K562 (cell line): Measurements from ENCODE around the gene IPO11. TPM values are rescaled to one million over a fixed set of nuclear protein-coding genes. Genes with fewer than 3 reads are reported as not detected.

Experiments used
- ATAC-seq: fragments of 200-7000 bp; cut with Tn5 transposase; 3 replicates; pipeline ENCODE4 v1.9.1; 2020; ENCODE audit warnings: moderate library complexity
- BruUV-seq: library from RNA; stranded (reverse); fragments of 400-500 nt; replicated peaks from 2 replicates; lab custom pipeline; 2021; lab: Mats Ljungman, UMichigan
- CTCF ChIA-PET: fragments of 300-600 bp; formaldehyde crosslinking; extraction: SDS; loops from one replicate; lab custom pipeline; 2021; ENCODE audit warnings: low intra/inter-chr PET ratio; lab: Yijun Ruan, JAX
- POLR2A ChIA-PET: fragments of 300-600, 350-650 bp; sonication (Branson Sonifier 250); formaldehyde crosslinking; extraction: SDS; loops from one replicate; lab custom pipeline; 2021; ENCODE audit warnings: antibody characterized with exemption, inconsistent platforms; lab: Yijun Ruan, JAX
- DNase-seq, 4 experiments: peaks; one replicate each; pipeline versions ENCODE4 v3.0.0 to v3.0.0-alpha.2; 2011 to 2018; ENCODE audit warnings: low spot score in 3 of 4, mixed read lengths in 3 of 4; ENCODE audit errors: extremely low read depth in 1 of 4
- FAIRE-seq: peaks from 2 replicates; lab custom pipeline; 2011; peaks lifted over from hg19 to GRCh38; lab: Jason Lieb, UNC
- H2AFZ ChIP-seq: 2 replicates; pipeline ENCODE4 v1.6.0; 2011; ENCODE audit warnings: low read depth, low read length, control low read depth, inconsistent platforms
- H3K27ac ChIP-seq: fragments of 200-600 bp; 3 replicates; pipeline ENCODE4 v1.8.0; 2011; ENCODE audit warnings: low read depth, mild to moderate bottlenecking, control low read depth, inconsistent platforms, low read length, moderate library complexity, mixed read lengths; ENCODE audit errors: extremely low read depth
- H3K27me3 ChIP-seq, 2 experiments: fragments of 300-600 bp in 1 of 2; 2 replicates in 1 of 2; 3 replicates in 1 of 2; pipeline versions ENCODE4 v1.6.0 to v1.8.0; 2011; ENCODE audit warnings: inconsistent platforms in 2 of 2, low read length in 2 of 2, mild to moderate bottlenecking in 1 of 2, mixed read lengths in 1 of 2, moderate library complexity in 1 of 2; ENCODE audit not compliant: control insufficient read depth in 2 of 2, insufficient read depth in 2 of 2
- H3K36me3 ChIP-seq: fragments of 300-600 bp; 3 replicates; pipeline ENCODE4 v1.8.0; 2011; ENCODE audit warnings: mild to moderate bottlenecking, low read length, inconsistent platforms; ENCODE audit not compliant: control insufficient read depth, insufficient read depth
- H3K4me1 ChIP-seq, 2 experiments: fragments of 200-600 bp in 1 of 2; replicated peaks in 1 of 2; 2 replicates in 1 of 2; 3 replicates in 1 of 2; pipeline versions ENCODE4 v1.5.1 to v1.8.0; 2011; ENCODE audit warnings: inconsistent platforms in 2 of 2, low read length in 2 of 2, mild to moderate bottlenecking in 1 of 2, mixed read lengths in 1 of 2, moderate library complexity in 1 of 2; ENCODE audit not compliant: control insufficient read depth in 2 of 2, insufficient read depth in 2 of 2
- H3K4me2 ChIP-seq: 2 replicates; pipeline ENCODE4 v1.6.1; 2011; ENCODE audit warnings: low read length, control low read depth, inconsistent platforms, mixed read lengths; ENCODE audit not compliant: insufficient read depth
- H3K4me3 ChIP-seq: fragments of 200-600 bp; sonication (generic), shearing (Covaris generic); 2 replicates; pipeline ENCODE4 v1.5.1; 2016; ENCODE audit warnings: control low read depth, inconsistent platforms
- H3K79me2 ChIP-seq: fragments of 200-600 bp; 3 replicates; pipeline ENCODE4 v1.8.0; 2011; ENCODE audit warnings: low read length, inconsistent platforms; ENCODE audit not compliant: control insufficient read depth, insufficient read depth
- H3K9ac ChIP-seq, 2 experiments: 2 replicates each; pipeline versions ENCODE4 v1.6.0 to v1.6.1; 2011; ENCODE audit warnings: low read depth in 2 of 2, low read length in 2 of 2, control low read depth in 1 of 2, inconsistent platforms in 1 of 2, mild to moderate bottlenecking in 1 of 2, mixed read lengths in 1 of 2; ENCODE audit not compliant: insufficient read depth in 1 of 2
- H3K9me1 ChIP-seq: one replicate; pipeline ENCODE4 v1.6.0; 2011; ENCODE audit warnings: inconsistent platforms, mild to moderate bottlenecking, low read length, moderate library complexity; ENCODE audit not compliant: control insufficient read depth, insufficient read depth
- H3K9me3 ChIP-seq: replicated peaks from 2 replicates; pipeline ENCODE4 v1.5.1; 2011; ENCODE audit warnings: low read depth, low read length, inconsistent platforms; ENCODE audit not compliant: control insufficient read depth, insufficient read depth
- H4K20me1 ChIP-seq: replicated peaks from 2 replicates; pipeline ENCODE4 v1.6.1; 2011; ENCODE audit warnings: low read length, inconsistent platforms, mixed read lengths; ENCODE audit not compliant: control insufficient read depth, insufficient read depth
- BACH1 ChIP-seq: fragments of 200-800 bp; sonication (Bioruptor generic); IDR thresholded peaks from 2 replicates; pipeline ENCODE4 v1.6.1; 2016; ENCODE audit warnings: missing genetic modification characterization, missing compliant biosample characterization
- C11orf30 ChIP-seq: fragments of 450-650 bp; IDR thresholded peaks from 2 replicates; pipeline ENCODE4 v1.6.1; 2016; ENCODE audit warnings: low read depth, mild to moderate bottlenecking
- CXXC5 ChIP-seq: fragments of 250-450 bp; sonication (Bioruptor Pico); IDR thresholded peaks from 2 replicates; pipeline ENCODE4 v1.8.0; 2022; ENCODE audit warnings: inconsistent platforms, mild to moderate bottlenecking, moderate library complexity
- DACH1 ChIP-seq: fragments of 450-650 bp; IDR thresholded peaks from 2 replicates; pipeline ENCODE4 v1.6.1; 2018; ENCODE audit not compliant: partially characterized antibody
- ELF1 ChIP-seq: fragments of 200-800 bp; sonication (Bioruptor generic); IDR thresholded peaks from 2 replicates; pipeline ENCODE4 v1.6.1; 2016; ENCODE audit warnings: missing genetic modification characterization, missing compliant biosample characterization
- EP400 ChIP-seq: fragments of 450-650 bp; IDR thresholded peaks from 2 replicates; pipeline ENCODE4 v1.6.1; 2017; ENCODE audit warnings: antibody characterized with exemption, mild to moderate bottlenecking, moderate library complexity
- FOSL1 ChIP-seq: fragments of 200-800 bp; sonication (Bioruptor generic); conservative IDR thresholded peaks from 2 replicates; pipeline ENCODE4 v1.6.1; 2016; ENCODE audit warnings: missing genetic modification characterization, missing compliant biosample characterization
- GATAD2A ChIP-seq: fragments of 450-650 bp; IDR thresholded peaks from 2 replicates; pipeline ENCODE4 v1.6.1; 2017
- KLF1 ChIP-seq: fragments of 450-650 bp; IDR thresholded peaks from 2 replicates; pipeline ENCODE4 v1.6.1; 2016; ENCODE audit warnings: missing genetic modification characterization, missing compliant biosample characterization
- MAFG ChIP-seq: fragments of 450-650 bp; conservative IDR thresholded peaks from 2 replicates; pipeline ENCODE4 v1.6.1; 2016; ENCODE audit warnings: missing genetic modification characterization, missing compliant biosample characterization
- NFE2 ChIP-seq: IDR thresholded peaks from 2 replicates; pipeline ENCODE4 v1.6.1; 2014; ENCODE audit warnings: antibody characterized with exemption, low read depth
- TEAD1 ChIP-seq, 2 experiments: fragments of 450-650 bp in 1 of 2; sonication (generic) in 1 of 2; formaldehyde crosslinking; IDR thresholded peaks; 2 replicates each; pipeline versions ENCODE4 v1.4.0 to v1.8.0; 2020 to 2022; ENCODE audit warnings: mild to moderate bottlenecking in 2 of 2, missing genetic modification reagents in 1 of 2
- ZFP36 ChIP-seq: fragments of 150-350 bp; IDR thresholded peaks from 2 replicates; pipeline ENCODE4 v1.6.1; 2018; ENCODE audit warnings: low read length, low read depth; ENCODE audit not compliant: partially characterized antibody
- ZNF354B ChIP-seq: fragments of 250-450 bp; sonication (Bioruptor Pico); IDR thresholded peaks from 2 replicates; pipeline ENCODE4 v1.4.0; 2020
- WGBS: fragments of 100-300 bp; shearing (Covaris generic); methylation state at CpG from one replicate; pipeline ENCODE4 v1.1.6; 2016; ENCODE audit warnings: low coverage, mixed read lengths; ENCODE audit not compliant: insufficient coverage; ENCODE audit errors: missing lambda C conversion rate; 5-methylcytosine and 5-hydroxymethylcytosine counted together
- in situ Hi-C: fragments of 300-500 bp; cut with MboI; formaldehyde crosslinking; loops from 4 replicates; pipeline ENCODE4 v1.15.0; 2018; ENCODE audit warnings: inconsistent platforms, mixed read lengths
- intact Hi-C: fragments of 100-400 bp; cut with micrococcal nuclease; formaldehyde crosslinking; loops from 2 replicates; pipeline ENCODE4 v1.14.2; 2022
- polyA plus RNA-seq, 8 experiments: library from polyadenylated mRNA; depleted of rRNA in 4 of 8; stranded (reverse) in 5 of 8; unstranded in 3 of 8; fragments of >200 nt; fragmentation: Nextera tagmentation in 2 of 8; fragmentation: Illumina TruSeq in 1 of 8; extraction: Ambion mirVana in 2 of 8; extraction: Trizol in 1 of 8; gene quantifications; 2 replicates each; pipeline versions ENCODE4 v1.2.1 to v1.2.3, GENCODE V29; 2011 to 2014; ENCODE audit warnings: inconsistent platforms in 1 of 8, missing spikeins in 1 of 8
- total RNA-seq, 7 experiments: library from RNA; depleted of rRNA in 6 of 7; stranded (reverse); fragments of >200 nt in 6 of 7; fragmentation: Illumina TruSeq in 2 of 7; extraction: Trizol in 2 of 7; gene quantifications; 2 replicates each; pipeline versions ENCODE4 v1.2.1 to v1.2.3, GENCODE V29; 2011 to 2021; ENCODE audit warnings: low replicate concordance in 1 of 7
- TF ChIP-seq, protein P1 (sequence below): fragments of 250-450 bp; sonication (Bioruptor Pico); IDR thresholded peaks from 2 replicates; pipeline ENCODE4 v1.4.0; 2020; ENCODE audit warnings: mild to moderate bottlenecking
- TF ChIP-seq, protein P2 (sequence below): fragments of 250-450 bp; sonication (Bioruptor Pico); IDR thresholded peaks from 2 replicates; pipeline ENCODE4 v1.8.0; 2021; ENCODE audit warnings: moderate library complexity, mild to moderate bottlenecking, inconsistent platforms
- TF ChIP-seq, protein P3 (sequence below), 2 experiments: fragments of 450-650 bp in 1 of 2; IDR thresholded peaks; 2 replicates each; pipeline ENCODE4 v1.6.1; 2011 to 2017; ENCODE audit warnings: low read depth in 2 of 2, antibody characterized with exemption in 1 of 2, borderline replicate concordance in 1 of 2, low read length in 1 of 2, mild to moderate bottlenecking in 1 of 2, mixed read lengths in 1 of 2; ENCODE audit not compliant: control insufficient read depth in 1 of 2
- TF ChIP-seq, protein P4 (sequence below), 2 experiments: fragments of 450-650 bp in 1 of 2; sonication (generic) in 1 of 2; formaldehyde crosslinking in 1 of 2; IDR thresholded peaks in 1 of 2; conservative IDR thresholded peaks in 1 of 2; 2 replicates each; pipeline versions ENCODE4 v1.6.1 to v1.8.1; 2016 to 2023; ENCODE audit warnings: mild to moderate bottlenecking in 2 of 2, moderate library complexity in 2 of 2, inconsistent platforms in 1 of 2, missing genetic modification reagents in 1 of 2

Gene IPO11
- total and polyA plus RNA-seq, 9 of the 15 experiments (the other 6 are each of a cell fraction or from before 2014, with no cell fraction given), result 38.7 to 96.0 (median 70.9) TPM

DNA sequence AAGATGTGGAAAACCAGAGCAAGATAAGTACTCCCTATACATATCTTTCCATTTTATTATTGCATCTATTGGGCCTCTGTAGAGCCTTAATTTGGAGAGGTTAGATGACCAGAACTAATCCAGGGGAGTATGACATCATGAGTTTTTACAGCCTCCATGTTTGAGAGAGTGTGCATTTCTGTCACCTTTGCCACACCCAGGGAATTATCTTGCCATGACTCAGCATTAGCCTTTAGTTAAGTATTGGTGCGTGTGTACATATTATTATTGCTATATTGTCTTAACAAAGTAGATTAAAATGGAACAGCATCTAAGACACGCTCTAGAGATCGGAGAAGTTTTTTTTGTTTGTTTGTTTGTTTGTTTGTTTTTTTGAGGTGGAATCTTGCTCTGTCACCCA lies 36.5 kb upstream of the IPO11 start:
- Histone ChIP-seq H3K27me3 (no peaks in the 10 kb centered on the region), H3K9me3 (no peaks in the 10 kb centered on the region), H3K9me1 (no peaks in the 10 kb centered on the region), H3K9ac (no peak overlapping the region), H3K27ac (peak overlapping the region; percentile 39; the same call in 2 of the 3 replicates), H4K20me1 (no peaks in the 10 kb centered on the region), H3K4me1 (peaks cover 8 to 9% of the 10 kb centered on the region in 2 experiments), H3K79me2 (no peaks in the 10 kb centered on the region), H3K4me2 (no peak overlapping the region; the same call in 1 of the 2 replicates), H2AFZ (no peak overlapping the region), H3K4me3 (no peak overlapping the region), H3K36me3 (peaks cover 87% of the 10 kb centered on the region)
- ChIA-PET CTCF (no interaction called here), POLR2A (no interaction called here)
- peak; percentile 30 to 68 (median 44) for DNase-seq
- 64% methylated on average over 3 of the region's 3 CpGs for WGBS
- peak; percentile 93 for ATAC-seq
- in situ Hi-C loops (no loop called here), intact Hi-C loops (no loop called here)
- no TSS peak for BruUV-seq
- FAIRE-seq, result peak; percentile 77
- TF ChIP-seq KLF1 (tag) (no peak), CXXC5 (CRISPR knock-in tag) (no peak), MAFG (tag) (peak; percentile 97), GATAD2A (no peak), TEAD1 (CRISPR knock-in tag; IDR thresholded peaks at IDR 0.05) (no peak), ZFP36 (no peak), ZNF354B (CRISPR knock-in tag) (no peak), C11orf30 (peak; percentile 93), EP400 (0 out of 2 replicates have a peak, but pooled peaks have one; percentile 33), DACH1 (peak; percentile 54), BACH1 (tag) (peak; percentile 81), NFE2 (peak; percentile 96), FOSL1 (tag) (peak; percentile 46), ELF1 (no peak)
- TF ChIP-seq, protein P1, sequence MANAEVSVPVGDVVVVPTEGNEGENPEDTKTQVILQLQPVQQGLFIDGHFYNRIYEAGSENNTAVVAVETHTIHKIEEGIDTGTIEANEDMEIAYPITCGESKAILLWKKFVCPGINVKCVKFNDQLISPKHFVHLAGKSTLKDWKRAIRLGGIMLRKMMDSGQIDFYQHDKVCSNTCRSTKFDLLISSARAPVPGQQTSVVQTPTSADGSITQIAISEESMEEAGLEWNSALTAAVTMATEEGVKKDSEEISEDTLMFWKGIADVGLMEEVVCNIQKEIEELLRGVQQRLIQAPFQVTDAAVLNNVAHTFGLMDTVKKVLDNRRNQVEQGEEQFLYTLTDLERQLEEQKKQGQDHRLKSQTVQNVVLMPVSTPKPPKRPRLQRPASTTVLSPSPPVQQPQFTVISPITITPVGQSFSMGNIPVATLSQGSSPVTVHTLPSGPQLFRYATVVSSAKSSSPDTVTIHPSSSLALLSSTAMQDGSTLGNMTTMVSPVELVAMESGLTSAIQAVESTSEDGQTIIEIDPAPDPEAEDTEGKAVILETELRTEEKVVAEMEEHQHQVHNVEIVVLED (CRISPR knock-in tag), result no peak
- TF ChIP-seq, protein P2, sequence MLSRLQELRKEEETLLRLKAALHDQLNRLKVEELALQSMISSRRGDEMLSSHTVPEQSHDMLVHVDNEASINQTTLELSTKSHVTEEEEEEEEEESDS (CRISPR knock-in tag), result no peak
- TF ChIP-seq, protein P3, sequence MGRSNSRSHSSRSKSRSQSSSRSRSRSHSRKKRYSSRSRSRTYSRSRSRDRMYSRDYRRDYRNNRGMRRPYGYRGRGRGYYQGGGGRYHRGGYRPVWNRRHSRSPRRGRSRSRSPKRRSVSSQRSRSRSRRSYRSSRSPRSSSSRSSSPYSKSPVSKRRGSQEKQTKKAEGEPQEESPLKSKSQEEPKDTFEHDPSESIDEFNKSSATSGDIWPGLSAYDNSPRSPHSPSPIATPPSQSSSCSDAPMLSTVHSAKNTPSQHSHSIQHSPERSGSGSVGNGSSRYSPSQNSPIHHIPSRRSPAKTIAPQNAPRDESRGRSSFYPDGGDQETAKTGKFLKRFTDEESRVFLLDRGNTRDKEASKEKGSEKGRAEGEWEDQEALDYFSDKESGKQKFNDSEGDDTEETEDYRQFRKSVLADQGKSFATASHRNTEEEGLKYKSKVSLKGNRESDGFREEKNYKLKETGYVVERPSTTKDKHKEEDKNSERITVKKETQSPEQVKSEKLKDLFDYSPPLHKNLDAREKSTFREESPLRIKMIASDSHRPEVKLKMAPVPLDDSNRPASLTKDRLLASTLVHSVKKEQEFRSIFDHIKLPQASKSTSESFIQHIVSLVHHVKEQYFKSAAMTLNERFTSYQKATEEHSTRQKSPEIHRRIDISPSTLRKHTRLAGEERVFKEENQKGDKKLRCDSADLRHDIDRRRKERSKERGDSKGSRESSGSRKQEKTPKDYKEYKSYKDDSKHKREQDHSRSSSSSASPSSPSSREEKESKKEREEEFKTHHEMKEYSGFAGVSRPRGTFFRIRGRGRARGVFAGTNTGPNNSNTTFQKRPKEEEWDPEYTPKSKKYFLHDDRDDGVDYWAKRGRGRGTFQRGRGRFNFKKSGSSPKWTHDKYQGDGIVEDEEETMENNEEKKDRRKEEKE (IDR thresholded peaks at IDR 0.05; ENCODE audit: borderline replicate concordance in 1 of 2, control insufficient read depth in 1 of 2, low read depth in 2 of 2, low read length in 1 of 2), result no peak
- TF ChIP-seq, protein P4, sequence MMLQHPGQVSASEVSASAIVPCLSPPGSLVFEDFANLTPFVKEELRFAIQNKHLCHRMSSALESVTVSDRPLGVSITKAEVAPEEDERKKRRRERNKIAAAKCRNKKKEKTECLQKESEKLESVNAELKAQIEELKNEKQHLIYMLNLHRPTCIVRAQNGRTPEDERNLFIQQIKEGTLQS (IDR thresholded peaks at IDR 0.05), result peak; percentile 80
- TF ChIP-seq, protein P4 (CRISPR knock-in tag; conservative IDR thresholded peaks at IDR 0.05), result no peak
